HG03097 (cell line): ENCODE data around the gene MGRN1.

ENCODE experiments used
- ATAC-seq: cut with Tn5 transposase; IDR thresholded peaks from one replicate; pipeline ENCODE4 v1.9.1; 2021; ENCODE audit not compliant: unreplicated experiment, low FRiP score

MGRN1 gene

GRCh38 chr16:4684058-4684715 lies 59.6 kb downstream of the MGRN1 start:
- ATAC-seq: no peak

GRCh38 chr16:4684763-4685162 lies 60.1 kb downstream of the MGRN1 start:
- no peak for ATAC-seq

GRCh38 chr16:4685292-4685691 lies 60.7 kb downstream of the MGRN1 start:
- ATAC-seq: no peak

GRCh38 chr16:4685776-4686496 lies 61.3 kb downstream of the MGRN1 start:
- no peak for ATAC-seq

- ATAC-seq: no peak
Measured at GRCh38 chr16:4686497-4687210, 62.0 kb downstream of the MGRN1 start.

GRCh38 chr16:4687416-4687815 lies 62.8 kb downstream of the MGRN1 start:
- no peak for ATAC-seq

GRCh38 chr16:4687946-4688673 lies 63.5 kb downstream of the MGRN1 start:
- ATAC-seq: no peak

GRCh38 chr16:4688674-4689045 lies 64.0 kb downstream of the MGRN1 start:
- ATAC-seq: no peak

- no peak for ATAC-seq
Measured at GRCh38 chr16:4689091-4689671, 64.6 kb downstream of the MGRN1 start.

GRCh38 chr16:4689864-4690704 lies 65.5 kb downstream of the MGRN1 start:
- ATAC-seq: no peak

- no peak for ATAC-seq
Measured at GRCh38 chr16:4690946-4691665, 66.5 kb downstream of the MGRN1 start.

- ATAC-seq: no peak
Measured at GRCh38 chr16:4691666-4692412, 67.2 kb downstream of the MGRN1 start.

- ATAC-seq: peak; percentile 11
Measured at GRCh38 chr16:4692460-4693295, 68.1 kb downstream of the MGRN1 start.

- ATAC-seq: peak; percentile 86
Measured at GRCh38 chr16:4693296-4693955, 68.8 kb downstream of the MGRN1 start, which contains the start of gene NUDT16L1. Gene NUDT16L1 (plus strand): TSS chr16:4693562. CDS start chr16:4693727, 165 bp downstream.

- ATAC-seq: peak; percentile 2
Measured at GRCh38 chr16:4693956-4694641, 69.5 kb downstream of the MGRN1 start.
